Tibial artery (tissue), 4 donors: ENCODE measurements around the gene GAA.
A peak's percentile ranks its signal among the peaks of the same experiment; 100 is the strongest.

Source experiments
- DNase-seq, 2 donors: peaks; one replicate each; pipeline ENCODE4 v3.0.0-alpha.2; 2019
- H3K27ac ChIP-seq, 2 donors: fragments of 200-600 bp; sonication (generic) in 1 of 2; 1 replicate in 1 of 2; 2 replicates in 1 of 2; pipeline ENCODE4 v1.5.1; 2018 to 2019; ENCODE audit warnings: mild to moderate bottlenecking in 1 of 2
- H3K27me3 ChIP-seq, 2 donors: fragments of 200-600 bp; sonication (generic) in 1 of 2; one replicate each; pipeline versions ENCODE4 v1.5.1 to v1.6.0; 2016 to 2019
- H3K36me3 ChIP-seq, 3 donors: fragments of 200-600 bp; sonication (generic) in 2 of 3; one replicate each; pipeline ENCODE4 v1.5.1; 2016 to 2019; ENCODE audit warnings: mild to moderate bottlenecking in 2 of 3
- H3K4me1 ChIP-seq, 4 donors: fragments of 200-600 bp; sonication (generic) in 2 of 4; 1 replicate in 3 of 4; 2 replicates in 1 of 4; pipeline ENCODE4 v1.5.1; 2016 to 2019
- H3K4me3 ChIP-seq, 2 donors: fragments of 200-600 bp; sonication (generic) in 1 of 2; 1 replicate in 1 of 2; 2 replicates in 1 of 2; pipeline ENCODE4 v1.5.1; 2018 to 2019; ENCODE audit warnings: mild to moderate bottlenecking in 2 of 2
- H3K9me3 ChIP-seq, 3 donors: fragments of 200-600 bp; sonication (generic) in 1 of 3; one replicate each; pipeline ENCODE4 v1.5.1; 2016 to 2019
- intact Hi-C: fragments of 100-400 bp; cut with DNase I; formaldehyde crosslinking; loops from one replicate; pipeline ENCODE4 v1.15.0; 2023; ENCODE audit warnings: low total_unique reads
- TF ChIP-seq, protein P1 (sequence below), 2 experiments: fragments of 200-600 bp in 1 of 2; fragments of 450-650 bp in 1 of 2; IDR thresholded peaks; one replicate each; pipeline ENCODE4 v1.5.1; 2017 to 2019; ENCODE audit warnings: antibody characterized with exemption in 2 of 2, mild to moderate bottlenecking in 1 of 2, moderate library complexity in 1 of 2

GAA gene

DNA sequence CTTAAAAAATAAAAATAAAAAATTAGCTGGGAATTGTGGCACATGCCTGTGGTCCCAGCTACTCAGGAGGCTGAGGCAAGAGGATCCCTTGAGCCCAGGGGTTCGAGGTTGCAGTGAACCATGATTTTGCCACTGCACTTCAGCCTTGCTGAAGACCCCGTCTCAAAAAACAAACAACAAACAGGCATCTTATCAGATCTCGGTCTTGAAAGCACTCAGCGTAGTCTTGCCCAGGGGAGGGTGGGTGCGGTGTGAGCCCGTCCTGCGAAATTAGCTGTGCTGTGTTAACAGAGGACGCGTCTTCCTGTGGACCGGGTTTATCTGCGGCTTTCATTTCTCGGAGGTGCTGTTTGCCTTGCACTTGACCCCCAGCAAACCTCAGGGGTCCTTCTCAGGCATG is 5.4 kb downstream of the GAA start:
- peak in 1 of 2 donors; percentile 37 for DNase-seq
- Histone ChIP-seq H3K9me3 (no peaks in the 10 kb centered on the region), H3K4me3 (no peak overlapping the region), H3K27ac (no peak overlapping the region), H3K36me3 (peaks cover 0 to 51% (median 0%) of the 10 kb centered on the region in 3 donors), H3K4me1 (peaks cover 0 to 19% (median 6%) of the 10 kb centered on the region in 4 donors), H3K27me3 (no peaks in the 10 kb centered on the region)
- intact Hi-C loops = loop anchor here (5.0 kb wide), 1 partner anchor 36 kb away; no protein-coding TSS in a partner anchor
- TF ChIP-seq, protein P1, sequence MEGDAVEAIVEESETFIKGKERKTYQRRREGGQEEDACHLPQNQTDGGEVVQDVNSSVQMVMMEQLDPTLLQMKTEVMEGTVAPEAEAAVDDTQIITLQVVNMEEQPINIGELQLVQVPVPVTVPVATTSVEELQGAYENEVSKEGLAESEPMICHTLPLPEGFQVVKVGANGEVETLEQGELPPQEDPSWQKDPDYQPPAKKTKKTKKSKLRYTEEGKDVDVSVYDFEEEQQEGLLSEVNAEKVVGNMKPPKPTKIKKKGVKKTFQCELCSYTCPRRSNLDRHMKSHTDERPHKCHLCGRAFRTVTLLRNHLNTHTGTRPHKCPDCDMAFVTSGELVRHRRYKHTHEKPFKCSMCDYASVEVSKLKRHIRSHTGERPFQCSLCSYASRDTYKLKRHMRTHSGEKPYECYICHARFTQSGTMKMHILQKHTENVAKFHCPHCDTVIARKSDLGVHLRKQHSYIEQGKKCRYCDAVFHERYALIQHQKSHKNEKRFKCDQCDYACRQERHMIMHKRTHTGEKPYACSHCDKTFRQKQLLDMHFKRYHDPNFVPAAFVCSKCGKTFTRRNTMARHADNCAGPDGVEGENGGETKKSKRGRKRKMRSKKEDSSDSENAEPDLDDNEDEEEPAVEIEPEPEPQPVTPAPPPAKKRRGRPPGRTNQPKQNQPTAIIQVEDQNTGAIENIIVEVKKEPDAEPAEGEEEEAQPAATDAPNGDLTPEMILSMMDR (IDR thresholded peaks at IDR 0.05) = no peak

DNA sequence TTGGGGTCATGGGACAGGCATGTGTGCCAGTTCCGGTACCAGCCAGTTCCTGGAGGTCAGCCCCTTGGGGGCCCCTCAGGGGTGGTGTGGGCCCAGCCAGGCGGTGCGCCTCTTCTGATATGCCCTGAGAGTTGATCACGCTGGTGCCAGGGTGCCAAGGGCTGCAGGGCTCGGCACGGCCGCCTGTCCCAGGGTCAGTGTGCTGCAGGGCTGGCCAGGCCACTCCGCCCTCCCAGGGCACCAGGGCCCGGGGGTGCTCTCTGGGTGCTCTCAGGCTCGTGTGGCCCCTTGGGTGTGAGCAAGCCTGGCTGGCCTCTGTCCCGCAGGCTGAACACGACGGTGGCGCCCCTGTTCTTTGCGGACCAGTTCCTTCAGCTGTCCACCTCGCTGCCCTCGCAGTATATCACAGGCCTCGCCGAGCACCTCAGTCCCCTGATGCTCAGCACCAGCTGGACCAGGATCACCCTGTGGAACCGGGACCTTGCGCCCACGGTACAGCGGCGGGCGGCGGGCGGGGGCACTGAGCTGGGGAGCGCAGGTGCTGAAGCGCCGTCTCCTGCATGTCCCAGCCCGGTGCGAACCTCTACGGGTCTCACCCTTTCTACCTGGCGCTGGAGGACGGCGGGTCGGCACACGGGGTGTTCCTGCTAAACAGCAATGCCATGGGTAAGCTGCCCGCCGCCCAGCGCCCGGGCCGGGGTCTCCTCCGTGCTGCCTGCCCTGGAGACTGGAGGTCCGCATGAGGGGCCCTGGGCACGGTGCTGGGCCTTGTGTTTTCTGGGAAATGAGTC is 6.0 kb downstream of the GAA start:
- Histone ChIP-seq H3K4me3 (no peak overlapping the region), H3K27me3 (no peaks in the 10 kb centered on the region), H3K27ac (no peak overlapping the region), H3K4me1 (peaks cover 0 to 12% (median under 1%) of the 10 kb centered on the region in 4 donors), H3K36me3 (peaks cover 0 to 57% (median 0%) of the 10 kb centered on the region in 3 donors), H3K9me3 (no peaks in the 10 kb centered on the region)
- TF ChIP-seq, protein P1 (IDR thresholded peaks at IDR 0.05) = no peak
- peak in 1 of 2 donors; percentile 57 for DNase-seq
- intact Hi-C loops = loop anchor here (5.0 kb wide), 1 partner anchor 35 kb away; no protein-coding TSS in a partner anchor

DNA sequence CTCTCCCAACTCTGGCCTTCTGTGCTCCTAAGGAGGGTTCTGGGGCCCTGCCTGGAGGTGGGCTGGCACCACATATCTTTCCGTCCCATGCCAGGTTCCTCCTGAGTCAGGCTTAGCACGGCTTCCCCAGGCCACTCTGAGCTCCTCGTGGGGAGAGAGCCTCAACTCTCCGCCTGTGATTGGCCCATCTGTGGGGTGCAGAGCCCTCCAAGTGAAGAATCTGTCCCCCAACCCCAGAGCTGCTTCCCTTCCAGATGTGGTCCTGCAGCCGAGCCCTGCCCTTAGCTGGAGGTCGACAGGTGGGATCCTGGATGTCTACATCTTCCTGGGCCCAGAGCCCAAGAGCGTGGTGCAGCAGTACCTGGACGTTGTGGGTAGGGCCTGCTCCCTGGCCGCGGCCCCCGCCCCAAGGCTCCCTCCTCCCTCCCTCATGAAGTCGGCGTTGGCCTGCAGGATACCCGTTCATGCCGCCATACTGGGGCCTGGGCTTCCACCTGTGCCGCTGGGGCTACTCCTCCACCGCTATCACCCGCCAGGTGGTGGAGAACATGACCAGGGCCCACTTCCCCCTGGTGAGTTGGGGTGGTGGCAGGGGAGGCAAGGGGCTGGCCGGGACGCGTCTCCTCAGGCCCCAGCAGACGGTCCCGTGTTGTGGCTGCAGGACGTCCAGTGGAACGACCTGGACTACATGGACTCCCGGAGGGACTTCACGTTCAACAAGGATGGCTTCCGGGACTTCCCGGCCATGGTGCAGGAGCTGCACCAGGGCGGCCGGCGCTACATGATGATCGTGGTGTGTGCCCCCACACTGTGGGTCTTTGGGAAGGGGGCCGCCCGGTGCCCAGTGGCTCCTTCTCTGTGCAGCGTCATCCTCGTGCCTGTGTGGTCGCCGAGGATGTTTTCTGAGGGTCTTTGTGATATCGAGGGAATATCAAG is 6.9 kb downstream of the GAA start:
- no peak overlapping the region for H3K27ac ChIP-seq
- TF ChIP-seq, protein P1 (IDR thresholded peaks at IDR 0.05) = no peak
- no peaks in the 10 kb centered on the region for H3K9me3 ChIP-seq
- intact Hi-C loops = loop anchor here (5.0 kb wide), 1 partner anchor 34 kb away; no protein-coding TSS in a partner anchor
- H3K4me1 ChIP-seq = peaks cover 0 to 3% (median 0%) of the 10 kb centered on the region in 4 donors
- H3K36me3 ChIP-seq = peaks cover 0 to 66% (median 0%) of the 10 kb centered on the region in 3 donors
- H3K4me3 ChIP-seq = no peak overlapping the region
- DNase-seq = peak in 1 of 2 donors; percentile 57
- no peaks in the 10 kb centered on the region for H3K27me3 ChIP-seq

DNA sequence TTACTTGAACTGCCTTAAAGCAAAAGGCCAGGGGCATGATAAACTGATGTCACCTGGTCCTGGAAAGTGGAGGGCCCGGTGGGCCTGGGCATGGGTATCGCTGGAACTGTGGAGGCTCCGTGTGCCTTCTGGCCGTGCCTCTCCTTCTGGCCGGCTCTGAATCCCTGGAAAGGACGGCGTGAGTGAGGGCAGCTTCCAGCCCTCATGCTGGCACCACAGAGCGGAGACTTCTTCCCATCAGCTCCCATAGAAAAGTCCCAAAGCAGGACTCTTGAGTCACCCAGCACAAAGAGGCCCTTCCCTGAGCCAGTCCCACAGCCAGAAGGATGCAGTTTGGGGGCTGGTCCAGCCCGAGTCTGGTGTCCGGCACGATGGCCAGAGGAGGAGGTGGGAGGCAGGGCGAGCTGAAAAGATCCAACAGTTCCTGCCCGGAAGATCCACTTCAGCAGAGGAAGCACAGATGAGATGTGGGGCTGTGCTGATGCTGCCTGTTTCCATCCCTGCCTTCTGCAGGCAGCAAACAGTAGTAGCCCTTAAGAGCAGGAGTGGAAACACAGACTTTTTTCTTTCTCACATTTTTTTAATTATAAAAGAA is 7.8 kb downstream of the GAA start:
- TF ChIP-seq, protein P1 (IDR thresholded peaks at IDR 0.05) = no peak
- Histone ChIP-seq H3K36me3 (peaks cover 0 to 68% (median 0%) of the 10 kb centered on the region in 3 donors), H3K27ac (no peak overlapping the region), H3K27me3 (no peaks in the 10 kb centered on the region), H3K4me1 (peaks cover 0 to 3% (median 0%) of the 10 kb centered on the region in 4 donors), H3K4me3 (no peak overlapping the region), H3K9me3 (no peaks in the 10 kb centered on the region)
- intact Hi-C loops = loop anchor here (5.0 kb wide), 1 partner anchor 33 kb away; no protein-coding TSS in a partner anchor
- peak in 1 of 2 donors; percentile 52 for DNase-seq
